HCT116 (cell line): ENCODE results near the gene AXIN2.

Source experiments
- CBX3 ChIP-seq: IDR thresholded peaks from 2 replicates; pipeline ENCODE4 v1.6.1; 2012; ENCODE audit warnings: low read depth
- CEBPB ChIP-seq: IDR thresholded peaks from 2 replicates; pipeline ENCODE4 v1.6.1; 2012; ENCODE audit warnings: low read depth
- CTCF ChIP-seq, 3 experiments: fragments of 200-600 bp in 1 of 3; sonication (generic) in 1 of 3; IDR thresholded peaks in 2 of 3; conservative IDR thresholded peaks in 1 of 3; 2 replicates each; pipeline ENCODE4 v1.5.1; 2012 to 2017; ENCODE audit warnings: low read depth in 2 of 3, low read length in 2 of 3, antibody characterized with exemption in 1 of 3, borderline replicate concordance in 1 of 3, control low read depth in 1 of 3, mild to moderate bottlenecking in 1 of 3, mixed read lengths in 1 of 3, mixed run types in 1 of 3, moderate library complexity in 1 of 3; ENCODE audit not compliant: insufficient read depth in 1 of 3
- EGR1 ChIP-seq: IDR thresholded peaks from 2 replicates; pipeline ENCODE4 v1.6.1; 2012; ENCODE audit warnings: low read depth
- EZH2 ChIP-seq: fragments of 200-600 bp; sonication (generic); IDR thresholded peaks from 2 replicates; pipeline ENCODE4 v1.6.1; 2017; ENCODE audit warnings: antibody characterized with exemption, mixed run types
- POLR2A ChIP-seq: IDR thresholded peaks from 2 replicates; pipeline ENCODE4 v1.7.0; 2011; ENCODE audit warnings: borderline replicate concordance; ENCODE audit not compliant: insufficient read depth, insufficient read length; ENCODE audit errors: extremely low read depth
- POLR2AphosphoS5 ChIP-seq: IDR thresholded peaks from 2 replicates; pipeline ENCODE4 v1.6.1; 2011; ENCODE audit warnings: mild to moderate bottlenecking, low read depth, low read length, moderate library complexity
- SIN3A ChIP-seq: IDR thresholded peaks from 2 replicates; pipeline ENCODE4 v1.6.1; 2012; ENCODE audit warnings: low read depth
- TCF7L2 ChIP-seq: IDR thresholded peaks from 2 replicates; pipeline ENCODE4 v1.7.0; 2011; ENCODE audit warnings: borderline replicate concordance, inconsistent platforms; ENCODE audit not compliant: insufficient read depth, insufficient read length; ENCODE audit errors: extremely low read depth
- YY1 ChIP-seq: IDR thresholded peaks from 2 replicates; pipeline ENCODE4 v1.6.1; 2011; ENCODE audit warnings: low read length, low read depth, moderate library complexity, mild to moderate bottlenecking; ENCODE audit not compliant: insufficient replicate concordance; ENCODE audit errors: extremely low read depth
- TF ChIP-seq, protein P1 (sequence below): IDR thresholded peaks from 2 replicates; pipeline ENCODE4 v1.6.1; 2012; ENCODE audit warnings: low read depth

DNA sequence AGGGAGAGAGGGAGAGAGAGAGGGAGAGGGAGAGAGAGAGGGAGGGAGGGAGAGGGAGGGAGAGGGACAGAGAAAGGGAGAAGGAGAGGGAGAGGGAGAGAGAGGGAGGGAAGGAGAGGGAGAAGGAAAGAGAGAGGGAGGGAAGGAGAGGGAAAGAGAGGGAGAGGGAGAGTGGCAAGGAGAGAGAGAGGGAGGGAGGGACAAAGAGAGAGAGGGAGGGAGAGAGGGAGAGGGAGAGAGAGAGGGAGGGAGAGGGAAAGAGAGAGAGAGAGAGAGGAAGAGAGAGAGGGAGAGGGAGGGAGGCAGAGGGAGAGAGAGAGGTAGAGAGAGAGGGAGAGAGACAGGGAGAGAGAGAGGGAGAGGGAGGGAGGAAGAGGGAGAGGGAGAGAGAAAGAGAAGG lies 73.5 kb downstream of the AXIN2 start:
- TF ChIP-seq POLR2A (no peak), POLR2AphosphoS5 (no peak), CTCF (IDR thresholded peaks at IDR 0.05 in 2 of 3, conservative IDR thresholded peaks at IDR 0.05 in 1 of 3; ENCODE audit: borderline replicate concordance in 1 of 3, insufficient read depth in 1 of 3, low read depth in 2 of 3, low read length in 2 of 3) (no peak), SIN3A (no peak), TCF7L2 (no peak), EGR1 (no peak), EZH2 (no peak), YY1 (no peak), CBX3 (no peak), CEBPB (no peak)
- TF ChIP-seq, protein P1, sequence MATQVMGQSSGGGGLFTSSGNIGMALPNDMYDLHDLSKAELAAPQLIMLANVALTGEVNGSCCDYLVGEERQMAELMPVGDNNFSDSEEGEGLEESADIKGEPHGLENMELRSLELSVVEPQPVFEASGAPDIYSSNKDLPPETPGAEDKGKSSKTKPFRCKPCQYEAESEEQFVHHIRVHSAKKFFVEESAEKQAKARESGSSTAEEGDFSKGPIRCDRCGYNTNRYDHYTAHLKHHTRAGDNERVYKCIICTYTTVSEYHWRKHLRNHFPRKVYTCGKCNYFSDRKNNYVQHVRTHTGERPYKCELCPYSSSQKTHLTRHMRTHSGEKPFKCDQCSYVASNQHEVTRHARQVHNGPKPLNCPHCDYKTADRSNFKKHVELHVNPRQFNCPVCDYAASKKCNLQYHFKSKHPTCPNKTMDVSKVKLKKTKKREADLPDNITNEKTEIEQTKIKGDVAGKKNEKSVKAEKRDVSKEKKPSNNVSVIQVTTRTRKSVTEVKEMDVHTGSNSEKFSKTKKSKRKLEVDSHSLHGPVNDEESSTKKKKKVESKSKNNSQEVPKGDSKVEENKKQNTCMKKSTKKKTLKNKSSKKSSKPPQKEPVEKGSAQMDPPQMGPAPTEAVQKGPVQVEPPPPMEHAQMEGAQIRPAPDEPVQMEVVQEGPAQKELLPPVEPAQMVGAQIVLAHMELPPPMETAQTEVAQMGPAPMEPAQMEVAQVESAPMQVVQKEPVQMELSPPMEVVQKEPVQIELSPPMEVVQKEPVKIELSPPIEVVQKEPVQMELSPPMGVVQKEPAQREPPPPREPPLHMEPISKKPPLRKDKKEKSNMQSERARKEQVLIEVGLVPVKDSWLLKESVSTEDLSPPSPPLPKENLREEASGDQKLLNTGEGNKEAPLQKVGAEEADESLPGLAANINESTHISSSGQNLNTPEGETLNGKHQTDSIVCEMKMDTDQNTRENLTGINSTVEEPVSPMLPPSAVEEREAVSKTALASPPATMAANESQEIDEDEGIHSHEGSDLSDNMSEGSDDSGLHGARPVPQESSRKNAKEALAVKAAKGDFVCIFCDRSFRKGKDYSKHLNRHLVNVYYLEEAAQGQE, result no peak
